Thymus (tissue), 11 donors: ENCODE results near the gene DTNB. TPM values are rescaled to one million over a fixed set of nuclear protein-coding genes. Genes with fewer than 3 reads are reported as not detected.

Source experiments
- DNase-seq, 9 donors: peaks; one replicate each; pipeline ENCODE4 v3.0.0-alpha.2; 2013; ENCODE audit warnings: low spot score in 9 of 9, low read depth in 6 of 9, missing footprints in 1 of 9
- H3K27ac ChIP-seq, 2 donors: one replicate each; pipeline ENCODE4 v1.5.1; 2013; ENCODE audit warnings: control low read depth in 1 of 2, low read depth in 1 of 2, low read length in 1 of 2, mild to moderate bottlenecking in 1 of 2, moderate library complexity in 1 of 2
- H3K27me3 ChIP-seq, 2 donors: one replicate each; pipeline ENCODE4 v1.5.1; 2013; ENCODE audit warnings: low read length in 1 of 2; ENCODE audit not compliant: control insufficient read depth in 2 of 2, insufficient read depth in 1 of 2
- H3K36me3 ChIP-seq, 2 donors: one replicate each; pipeline ENCODE4 v1.5.1; 2013; ENCODE audit warnings: low read length in 1 of 2, mild to moderate bottlenecking in 1 of 2, moderate library complexity in 1 of 2; ENCODE audit not compliant: control insufficient read depth in 2 of 2, insufficient read depth in 2 of 2
- H3K4me1 ChIP-seq, 2 donors: one replicate each; pipeline ENCODE4 v1.5.1; 2013; ENCODE audit warnings: low read length in 2 of 2; ENCODE audit not compliant: control insufficient read depth in 2 of 2, insufficient read depth in 2 of 2
- H3K4me3 ChIP-seq, 2 donors: one replicate each; pipeline ENCODE4 v1.5.1; 2013; ENCODE audit warnings: low read length in 2 of 2, control low read depth in 1 of 2, mild to moderate bottlenecking in 1 of 2
- H3K9me3 ChIP-seq, 2 donors: one replicate each; pipeline ENCODE4 v1.5.1; 2013; ENCODE audit warnings: low read length in 1 of 2, mild to moderate bottlenecking in 1 of 2; ENCODE audit not compliant: control insufficient read depth in 2 of 2, insufficient read depth in 1 of 2
- WGBS: extraction: QIAGEN DNeasy Blood & Tissue Kit; methylation state at CpG from one replicate; pipeline ENCODE4 v1.1.7; 2013; 5-methylcytosine and 5-hydroxymethylcytosine counted together
- polyA plus RNA-seq: library from polyadenylated mRNA; stranded (reverse); fragments of 200-250 nt; gene quantifications from one replicate; pipeline ENCODE4 v1.2.3, GENCODE V29; 2013
- total RNA-seq: library from RNA; stranded (reverse); fragments of 120-200 nt; gene quantifications from one replicate; pipeline ENCODE4 v1.2.4, GENCODE V29; 2013
- donor health status: healthy.

DTNB gene
- total and polyA plus RNA-seq, 2 donors = 7.6 to 20.1 TPM

DNA sequence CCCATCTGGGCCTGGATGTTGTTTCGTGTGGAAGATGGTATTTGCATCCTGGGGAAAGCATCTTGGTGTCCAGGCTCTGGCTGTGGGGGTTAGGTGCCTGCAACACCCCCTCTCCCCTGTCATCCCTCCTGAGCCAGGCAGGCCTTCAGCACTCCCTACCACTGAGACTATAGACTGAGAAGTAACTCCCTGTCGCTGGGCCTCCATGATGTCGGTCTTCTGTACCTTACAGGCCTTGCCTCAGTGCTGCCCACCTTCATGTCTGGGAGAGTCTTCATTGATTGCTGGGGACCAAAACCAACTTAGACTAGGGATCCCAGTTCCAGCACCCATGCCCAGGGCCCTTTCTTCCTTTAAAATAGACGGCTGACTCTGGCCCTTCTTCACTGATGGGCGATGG is 298.6 kb downstream of the DTNB start:
- Histone ChIP-seq H3K4me3 (no peak overlapping the region), H3K4me1 (peaks cover 30 to 46% of the 10 kb centered on the region in 2 donors), H3K36me3 (no peaks in the 10 kb centered on the region), H3K9me3 (peaks cover 0 to 11% of the 10 kb centered on the region in 2 donors), H3K27me3 (no peaks in the 10 kb centered on the region), H3K27ac (no peak overlapping the region)
- WGBS = 98% methylated on average over 5 of the region's 5 CpGs
- no peak for DNase-seq

DNA sequence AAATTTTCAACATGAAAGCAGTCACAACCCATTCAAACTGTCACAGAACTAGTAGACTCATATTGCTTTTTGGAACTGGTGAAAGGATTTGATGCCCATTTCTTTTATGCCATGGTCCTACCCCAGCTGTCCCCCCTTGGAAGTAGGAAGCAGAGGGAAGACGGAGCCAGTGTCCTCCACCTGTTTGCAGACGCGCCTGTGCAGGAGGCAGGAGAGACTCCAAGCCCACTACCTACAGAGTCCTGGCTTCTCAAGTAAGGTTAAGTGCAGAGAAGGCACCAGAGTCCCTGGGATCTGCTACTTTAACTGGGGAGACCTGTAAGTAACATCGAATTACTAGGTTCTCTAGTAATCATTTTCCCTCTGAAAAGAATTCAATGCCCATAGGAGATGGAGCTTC is 299.0 kb downstream of the DTNB start:
- no peak overlapping the region for H3K4me3 ChIP-seq
- peaks cover 0 to 11% of the 10 kb centered on the region in 2 donors for H3K9me3 ChIP-seq
- no peak for DNase-seq
- H3K4me1 ChIP-seq = peaks cover 26 to 43% of the 10 kb centered on the region in 2 donors
- H3K36me3 ChIP-seq = no peaks in the 10 kb centered on the region
- no peak overlapping the region for H3K27ac ChIP-seq
- H3K27me3 ChIP-seq = no peaks in the 10 kb centered on the region
- WGBS = over 99% methylated on average over 4 of the region's 4 CpGs

DNA sequence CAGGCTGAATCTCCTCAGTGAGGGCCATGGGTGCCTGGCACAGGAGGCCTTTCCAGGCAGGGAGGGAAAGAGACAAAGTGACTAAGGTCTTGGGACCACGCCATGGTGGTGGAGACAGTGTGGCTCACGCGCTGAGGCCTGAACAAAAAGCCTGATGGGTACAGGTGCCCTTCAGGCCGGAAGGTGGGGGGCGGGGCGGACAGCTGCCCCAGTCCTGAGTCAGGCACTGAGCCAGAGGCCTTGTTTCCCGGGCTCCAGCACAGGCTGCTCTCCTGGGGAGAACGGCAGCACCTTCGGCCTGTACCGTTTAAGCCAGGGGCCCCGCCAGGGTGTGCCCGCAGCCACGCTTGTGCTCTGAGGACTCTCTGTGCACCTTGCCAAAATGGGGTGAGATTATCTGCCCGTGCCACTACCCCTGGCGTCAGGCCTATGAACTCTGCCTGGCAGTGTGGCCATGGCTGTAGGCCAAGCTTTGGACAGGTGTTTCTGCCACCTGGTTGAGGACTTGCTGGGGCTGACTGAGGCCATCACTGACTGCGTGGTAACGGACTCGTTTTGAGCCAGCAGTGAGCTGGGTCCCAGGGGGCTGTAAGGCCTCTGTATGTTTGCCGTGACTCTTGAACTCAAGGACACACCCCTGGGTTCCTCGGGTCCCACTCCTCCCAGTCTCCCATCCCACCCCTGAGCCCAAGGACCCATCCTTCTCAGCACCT is 300.0 kb downstream of the DTNB start:
- Histone ChIP-seq H3K4me1 (peaks cover 18 to 34% of the 10 kb centered on the region in 2 donors), H3K36me3 (no peaks in the 10 kb centered on the region), H3K27ac (no peak overlapping the region), H3K4me3 (no peak overlapping the region), H3K27me3 (no peaks in the 10 kb centered on the region), H3K9me3 (peaks cover 0 to 4% of the 10 kb centered on the region in 2 donors)
- WGBS = 93% methylated on average over 20 of the region's 20 CpGs
- no peak for DNase-seq

DNA sequence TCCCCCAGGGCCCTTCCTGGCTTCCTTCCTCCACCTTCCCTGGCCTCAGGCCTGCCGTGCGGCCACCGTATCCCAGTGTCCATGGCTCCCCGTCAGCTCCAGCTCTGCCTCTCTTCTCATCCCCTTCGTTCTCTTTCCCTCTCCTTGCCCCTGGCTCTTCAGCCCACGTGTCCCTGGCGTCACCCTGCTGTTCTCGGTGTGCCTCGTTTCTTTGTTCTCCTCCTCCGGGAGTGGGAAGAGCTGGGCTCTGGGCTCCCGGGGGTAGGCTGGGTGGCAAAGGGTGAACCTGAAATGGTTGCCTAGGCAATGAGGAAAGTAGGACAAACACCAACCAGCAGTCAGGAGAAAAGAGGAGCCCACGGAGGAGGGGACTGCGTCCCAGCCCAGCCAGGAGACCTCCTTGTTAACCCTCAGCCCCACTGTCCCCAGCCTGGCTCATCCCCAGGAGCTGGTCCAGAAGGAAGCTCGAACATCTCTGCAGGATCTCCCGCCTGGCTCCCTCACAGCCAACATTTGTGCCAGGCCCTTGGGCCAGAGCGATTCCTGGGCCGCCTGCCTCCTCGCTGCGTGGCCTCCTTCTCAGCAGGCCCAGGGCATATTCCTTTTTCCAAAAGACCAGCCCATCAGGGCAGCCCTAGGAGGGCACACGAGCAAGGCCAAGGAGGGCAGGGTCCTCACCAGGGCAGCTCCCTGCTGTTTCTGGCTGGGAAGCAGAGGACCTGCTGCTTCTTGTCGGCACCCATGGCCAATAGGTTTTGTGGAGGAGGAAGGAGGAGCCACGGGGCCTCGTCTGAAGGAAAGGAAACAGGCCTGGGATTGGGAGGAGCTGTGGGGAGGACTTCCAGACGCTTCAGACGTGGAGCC is 300.7 kb downstream of the DTNB start:
- Histone ChIP-seq H3K27ac (no peak overlapping the region), H3K27me3 (no peaks in the 10 kb centered on the region), H3K4me1 (peaks cover 15 to 26% of the 10 kb centered on the region in 2 donors), H3K9me3 (peaks cover 0 to 4% of the 10 kb centered on the region in 2 donors), H3K36me3 (no peaks in the 10 kb centered on the region), H3K4me3 (no peak overlapping the region)
- WGBS = 96% methylated on average over 25 of the region's 25 CpGs
- no peak for DNase-seq

DNA sequence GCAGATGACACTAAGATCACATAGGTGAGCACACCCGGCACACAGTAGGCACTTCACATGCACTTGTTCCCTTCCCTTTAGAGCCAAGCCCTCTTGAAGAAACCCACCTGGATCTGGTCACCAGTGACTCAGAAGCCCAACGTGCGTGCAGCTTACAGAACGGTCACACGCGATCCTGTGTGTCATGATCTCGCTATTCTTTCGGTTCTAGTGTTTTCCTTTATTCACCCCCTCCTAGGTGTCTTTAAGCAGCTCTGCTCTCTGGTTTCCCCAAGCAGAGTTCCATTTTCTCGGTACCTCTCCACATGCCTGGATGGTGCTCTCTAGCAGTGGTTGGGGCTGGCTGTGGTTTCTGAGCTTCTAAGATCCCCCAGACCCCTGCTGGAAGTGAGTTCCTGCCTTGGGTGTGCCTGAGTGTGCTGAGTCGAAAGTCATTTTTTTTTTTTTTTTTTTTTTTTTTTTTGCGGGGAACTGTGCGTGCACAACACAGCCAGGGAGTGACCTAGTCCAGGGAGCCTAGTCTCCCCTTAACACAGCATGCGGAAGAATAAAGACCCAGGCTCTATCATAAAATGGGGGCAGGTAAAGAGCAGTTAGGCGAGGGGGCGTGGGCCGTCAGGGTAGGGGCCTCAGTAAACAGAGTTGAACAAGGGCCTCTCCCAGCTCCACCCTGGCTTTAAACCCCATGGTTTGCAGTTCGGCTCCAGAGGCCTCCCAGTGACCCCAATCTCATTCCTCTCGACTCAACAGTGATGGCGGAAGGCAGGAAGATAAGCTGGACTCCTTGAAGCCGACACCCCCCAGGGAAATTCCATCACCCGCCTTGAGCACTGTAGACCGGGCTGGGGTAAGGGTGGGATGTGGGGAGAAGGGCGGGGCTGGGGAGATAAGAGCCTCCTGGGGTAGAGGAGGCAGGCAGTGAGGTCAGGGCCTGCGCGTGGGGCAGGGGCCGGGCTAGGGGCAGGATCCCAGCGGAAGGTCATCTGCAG is 301.8 kb downstream of the DTNB start:
- Histone ChIP-seq H3K4me1 (peaks cover 7 to 16% of the 10 kb centered on the region in 2 donors), H3K4me3 (no peak overlapping the region), H3K27me3 (no peaks in the 10 kb centered on the region), H3K27ac (no peak overlapping the region), H3K9me3 (peaks cover 0 to 4% of the 10 kb centered on the region in 2 donors), H3K36me3 (no peaks in the 10 kb centered on the region)
- WGBS = 94% methylated on average over 27 of the region's 27 CpGs
- no peak for DNase-seq

DNA sequence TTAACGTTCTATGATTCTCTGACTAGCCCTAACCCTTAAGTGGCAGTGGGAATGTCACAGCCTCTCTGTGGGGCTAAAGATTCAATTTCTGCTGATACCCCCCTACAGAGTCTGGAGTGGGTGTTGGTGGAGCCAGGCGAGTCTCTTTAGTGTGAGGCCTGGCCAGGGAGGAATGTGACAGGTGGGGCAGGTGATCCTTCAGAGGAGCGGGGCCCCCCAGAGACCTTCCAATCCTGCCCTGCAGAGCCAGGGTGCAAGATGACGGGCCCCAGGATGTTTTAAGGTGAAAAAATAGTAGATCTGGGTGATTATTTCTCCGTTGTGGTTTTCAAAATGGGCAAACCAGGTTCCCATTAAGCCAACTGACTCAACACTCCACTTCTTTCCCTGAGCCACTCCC is 303.5 kb downstream of the DTNB start:
- WGBS = 91% methylated on average over 5 of the region's 5 CpGs
- no peak for DNase-seq
- H3K4me1 ChIP-seq = peaks cover 0 to 5% of the 10 kb centered on the region in 2 donors

DNA sequence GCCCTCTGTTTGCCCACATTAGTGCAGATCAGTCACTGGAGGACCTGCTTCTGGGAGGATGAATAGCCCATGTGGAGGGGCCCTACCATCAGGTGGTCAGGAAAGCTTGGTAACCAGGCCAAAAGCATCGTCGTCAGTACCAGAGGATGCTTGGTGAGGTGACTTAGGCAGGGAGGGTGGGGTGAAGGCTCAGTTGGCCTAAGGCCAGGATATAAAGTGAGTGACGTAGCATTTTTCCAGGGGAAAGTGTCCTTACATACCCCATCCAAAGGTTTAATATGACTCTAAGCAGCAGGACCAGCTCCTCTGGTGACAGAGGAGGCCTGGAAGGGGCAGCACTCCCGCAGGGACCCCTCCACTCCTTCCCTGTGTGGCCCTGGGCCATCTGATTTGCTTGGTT is 303.9 kb downstream of the DTNB start:
- Histone ChIP-seq H3K9me3 (peaks cover 0 to 4% of the 10 kb centered on the region in 2 donors), H3K27me3 (no peaks in the 10 kb centered on the region), H3K36me3 (no peaks in the 10 kb centered on the region), H3K27ac (no peak overlapping the region), H3K4me1 (peaks cover 0 to 5% of the 10 kb centered on the region in 2 donors), H3K4me3 (no peak overlapping the region)
- WGBS = 81% methylated on average over 4 of the region's 4 CpGs
- DNase-seq = no peak

More for the DNA sequence above, 303.5 kb downstream of the DTNB start:
- Histone ChIP-seq H3K36me3 (no peaks in the 10 kb centered on the region), H3K9me3 (peaks cover 0 to 4% of the 10 kb centered on the region in 2 donors), H3K4me3 (no peak overlapping the region), H3K27me3 (no peaks in the 10 kb centered on the region), H3K27ac (no peak overlapping the region)

DNA sequence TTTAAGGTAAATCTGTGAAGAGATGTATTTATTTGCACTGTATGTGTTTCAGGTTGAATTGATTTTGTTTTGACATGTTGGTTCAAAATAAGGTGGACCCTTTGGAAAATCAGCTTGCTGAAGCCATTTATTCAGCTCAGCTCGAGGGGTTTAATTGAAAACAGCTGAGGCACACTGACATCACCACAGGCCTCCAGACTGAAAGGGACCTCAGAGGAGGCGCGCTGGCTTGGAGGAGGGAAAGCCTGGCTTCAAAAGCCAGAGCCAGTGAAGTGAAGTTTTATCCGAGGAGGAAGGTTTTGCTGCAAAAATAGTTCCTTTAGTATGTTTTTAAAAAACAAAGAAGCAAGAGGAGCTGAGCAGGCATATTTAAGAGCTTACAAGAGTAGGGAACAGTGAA is 304.7 kb downstream of the DTNB start:
- H3K27ac ChIP-seq = no peak overlapping the region
- H3K27me3 ChIP-seq = no peaks in the 10 kb centered on the region
- no peak for DNase-seq
- 90% methylated on average over 4 of the region's 4 CpGs for WGBS
- H3K4me3 ChIP-seq = no peak overlapping the region
- peaks cover 0 to 4% of the 10 kb centered on the region in 2 donors for H3K9me3 ChIP-seq
- no peaks in the 10 kb centered on the region for H3K36me3 ChIP-seq
- H3K4me1 ChIP-seq = peaks cover 0 to 5% of the 10 kb centered on the region in 2 donors
